ENCODE measurements around the gene CPZ.

Gene CPZ

GRCh38 chr4:8647094-8647570 is 54.6 kb downstream of the CPZ start:
- no peak for TF ChIP-seq EZH2 (IDR thresholded peaks at IDR 0.05; ENCODE audit: borderline replicate concordance, low read length)
- no peak for TF ChIP-seq CTCF (IDR thresholded peaks at IDR 0.05; ENCODE audit: low read length)
- Histone ChIP-seq H3K4me3 (ENCODE audit: low read depth, low read length, poor library complexity, severe bottlenecking) (no peak overlapping the region), H3K9ac (ENCODE audit: low read length) (no peak overlapping the region), H3K79me2 (ENCODE audit: insufficient read depth, low read length) (no peaks in the 10 kb centered on the region), H2AFZ (ENCODE audit: low read length) (no peak overlapping the region), H3K9me2 (ENCODE audit: low read depth, low read length) (no peaks in the 10 kb centered on the region), H4K20me1 (ENCODE audit: insufficient read depth, low read length) (no peaks in the 10 kb centered on the region), H3K36me3 (ENCODE audit: insufficient read depth, low read length) (no peaks in the 10 kb centered on the region), H3K4me1 (ENCODE audit: insufficient read depth, low read length, severe bottlenecking) (no peaks in the 10 kb centered on the region), H3K27ac (ENCODE audit: low read depth, low read length, poor library complexity, severe bottlenecking) (no peak overlapping the region), H3K27me3 (ENCODE audit: insufficient read depth, low read length) (no peaks in the 10 kb centered on the region), H3F3A (ENCODE audit: insufficient read depth, low read length) (no peaks in the 10 kb centered on the region), H3K4me2 (ENCODE audit: low read length) (no peak overlapping the region), H3K9me3 (ENCODE audit: low read length) (no peaks in the 10 kb centered on the region)

GRCh38 chr4:8647626-8648025 is 55.1 kb downstream of the CPZ start:
- no peaks in the 10 kb centered on the region for H3K9me3 ChIP-seq (ENCODE audit: low read length)
- H3F3A ChIP-seq (ENCODE audit: insufficient read depth, low read length), result no peaks in the 10 kb centered on the region
- no peak overlapping the region for H3K27ac ChIP-seq (ENCODE audit: low read depth, low read length, poor library complexity, severe bottlenecking)
- no peak overlapping the region for H3K9ac ChIP-seq (ENCODE audit: low read length)
- TF ChIP-seq CTCF (IDR thresholded peaks at IDR 0.05; ENCODE audit: low read length) (no peak), EZH2 (IDR thresholded peaks at IDR 0.05; ENCODE audit: borderline replicate concordance, low read length) (no peak)
- H3K79me2 ChIP-seq (ENCODE audit: insufficient read depth, low read length), result no peaks in the 10 kb centered on the region
- H3K27me3 ChIP-seq (ENCODE audit: insufficient read depth, low read length), result no peaks in the 10 kb centered on the region
- H3K9me2 ChIP-seq (ENCODE audit: low read depth, low read length), result no peaks in the 10 kb centered on the region
- no peak overlapping the region for H3K4me2 ChIP-seq (ENCODE audit: low read length)
- H4K20me1 ChIP-seq (ENCODE audit: insufficient read depth, low read length), result no peaks in the 10 kb centered on the region
- H3K4me1 ChIP-seq (ENCODE audit: insufficient read depth, low read length, severe bottlenecking), result no peaks in the 10 kb centered on the region
- no peaks in the 10 kb centered on the region for H3K36me3 ChIP-seq (ENCODE audit: insufficient read depth, low read length)
- no peak overlapping the region for H3K4me3 ChIP-seq (ENCODE audit: low read depth, low read length, poor library complexity, severe bottlenecking)
- no peak overlapping the region for H2AFZ ChIP-seq (ENCODE audit: low read length)

GRCh38 chr4:8648296-8648695 is 55.7 kb downstream of the CPZ start:
- H3K27me3 ChIP-seq (ENCODE audit: insufficient read depth, low read length), result no peaks in the 10 kb centered on the region
- H3K4me1 ChIP-seq (ENCODE audit: insufficient read depth, low read length, severe bottlenecking), result no peaks in the 10 kb centered on the region
- H2AFZ ChIP-seq (ENCODE audit: low read length), result no peak overlapping the region
- H3K4me2 ChIP-seq (ENCODE audit: low read length), result no peak overlapping the region
- H4K20me1 ChIP-seq (ENCODE audit: insufficient read depth, low read length), result no peaks in the 10 kb centered on the region
- TF ChIP-seq EZH2 (IDR thresholded peaks at IDR 0.05; ENCODE audit: borderline replicate concordance, low read length) (no peak), CTCF (IDR thresholded peaks at IDR 0.05; ENCODE audit: low read length) (no peak)
- no peaks in the 10 kb centered on the region for H3K36me3 ChIP-seq (ENCODE audit: insufficient read depth, low read length)
- H3K9me2 ChIP-seq (ENCODE audit: low read depth, low read length), result no peaks in the 10 kb centered on the region
- H3K79me2 ChIP-seq (ENCODE audit: insufficient read depth, low read length), result no peaks in the 10 kb centered on the region
- no peak overlapping the region for H3K27ac ChIP-seq (ENCODE audit: low read depth, low read length, poor library complexity, severe bottlenecking)
- no peak overlapping the region for H3K9ac ChIP-seq (ENCODE audit: low read length)
- H3K9me3 ChIP-seq (ENCODE audit: low read length), result no peaks in the 10 kb centered on the region
- H3K4me3 ChIP-seq (ENCODE audit: low read depth, low read length, poor library complexity, severe bottlenecking), result no peak overlapping the region
- no peaks in the 10 kb centered on the region for H3F3A ChIP-seq (ENCODE audit: insufficient read depth, low read length)

Data from OCI-LY1 (cell line).